GM19240 (cell line): ENCODE results near the gene MRPL53.
"Not testable (repeated sequence)": the region's sequence is repeated elsewhere in the genome, so short reads cannot be mapped to it uniquely, and the experiment has no call there.

Experiments used
- DNase-seq: peaks from one replicate; pipeline ENCODE4 v3.0.0; 2011; ENCODE audit warnings: low spot score; ENCODE audit not compliant: insufficient read length

MRPL53 gene

DNA sequence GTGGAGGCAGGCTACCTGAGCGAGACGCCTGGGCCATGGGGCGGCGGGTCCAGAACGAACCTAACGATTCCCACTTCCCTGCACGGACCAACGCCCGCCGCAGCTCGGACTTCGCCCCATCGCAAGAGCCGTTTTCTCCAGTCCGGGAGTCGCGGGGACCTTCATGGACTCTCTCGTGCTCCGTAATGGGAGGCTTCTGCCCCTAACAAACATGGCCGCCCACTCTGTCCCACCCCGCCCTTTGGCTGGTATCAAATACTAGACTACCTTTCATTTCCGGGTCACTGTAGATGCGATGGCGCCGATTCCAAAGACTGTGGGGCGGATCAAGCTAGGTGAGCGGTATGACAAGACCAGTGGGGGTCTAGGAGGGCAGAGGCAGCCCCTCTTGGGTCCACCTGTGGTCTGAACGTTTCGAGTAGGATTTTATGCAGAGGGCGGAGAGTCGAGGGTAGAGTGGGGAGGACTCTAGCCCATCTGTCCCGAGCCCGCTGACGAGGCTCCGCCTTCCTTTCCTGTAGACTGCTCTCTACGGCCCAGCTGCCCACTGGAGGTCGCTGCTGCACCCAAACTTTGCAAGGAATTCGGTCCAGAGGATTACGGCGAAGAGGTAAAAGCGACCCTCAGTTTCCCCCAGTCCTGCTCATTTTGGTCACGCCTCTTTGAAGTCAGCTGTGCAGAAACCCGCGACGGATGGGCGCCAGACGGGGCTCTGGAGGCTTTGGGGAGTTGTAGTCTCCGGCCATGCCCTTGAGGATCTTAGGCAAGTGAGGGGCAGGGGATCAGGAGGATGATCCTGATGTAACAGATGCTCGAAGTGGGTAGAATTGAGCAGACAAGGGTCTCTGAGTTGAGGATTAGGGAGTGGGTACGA lies 10.6 kb upstream of the MRPL53 start, which contains the start of the genes CCDC142 and TTC31:
Gene CCDC142, minus strand, starts transcription at position 198 of the 874 bp plus-strand sequence. Its CDS starts 161 bp downstream, at position 37.
Gene TTC31, plus strand, starts transcription at position 281 of the 874 bp plus-strand sequence. Its CDS starts 15 bp downstream, at position 296.
- DNase-seq = peak; percentile 89

DNA sequence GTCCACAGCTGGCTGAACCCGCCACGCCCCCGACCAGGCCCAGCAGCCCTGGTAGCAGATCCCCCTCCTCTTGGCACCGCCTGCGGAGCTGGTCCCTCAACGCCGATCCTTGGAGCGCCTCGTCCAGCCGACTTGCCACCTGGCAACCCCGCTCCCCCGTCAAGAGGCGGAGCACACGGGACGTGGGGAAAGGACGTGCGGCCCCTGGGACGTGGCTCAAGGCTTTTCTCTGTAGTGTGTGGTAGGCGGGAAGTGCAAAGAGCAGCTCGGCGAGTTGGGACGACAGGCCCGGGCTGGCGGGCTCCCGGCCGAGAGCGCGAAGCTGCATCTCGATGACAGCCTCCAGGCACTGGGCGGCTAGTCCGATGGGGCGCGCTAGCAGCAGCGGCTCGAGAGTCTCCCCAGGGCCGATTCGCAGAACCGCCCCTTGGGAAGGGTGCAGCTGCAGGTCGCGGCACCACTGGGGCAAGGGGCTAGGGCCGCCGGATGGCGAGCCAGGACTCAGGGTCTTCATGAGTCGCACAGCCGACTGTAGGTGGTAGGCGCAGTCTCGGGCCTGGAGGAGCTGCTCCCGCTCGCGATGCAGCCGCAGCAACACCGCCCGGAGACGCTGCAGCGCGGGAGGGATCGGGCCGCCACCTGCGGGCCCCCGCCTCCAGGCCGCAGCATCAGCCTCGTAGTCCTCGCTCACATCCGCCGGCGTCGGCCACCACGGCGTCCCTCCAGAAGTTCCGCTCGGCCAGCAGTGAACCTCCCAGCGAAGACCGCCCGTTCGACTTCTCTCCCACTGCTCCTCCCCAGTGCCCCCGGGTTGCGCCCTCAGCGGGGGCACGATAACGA lies 9.7 kb upstream of the MRPL53 start:
- no peak for DNase-seq

DNA sequence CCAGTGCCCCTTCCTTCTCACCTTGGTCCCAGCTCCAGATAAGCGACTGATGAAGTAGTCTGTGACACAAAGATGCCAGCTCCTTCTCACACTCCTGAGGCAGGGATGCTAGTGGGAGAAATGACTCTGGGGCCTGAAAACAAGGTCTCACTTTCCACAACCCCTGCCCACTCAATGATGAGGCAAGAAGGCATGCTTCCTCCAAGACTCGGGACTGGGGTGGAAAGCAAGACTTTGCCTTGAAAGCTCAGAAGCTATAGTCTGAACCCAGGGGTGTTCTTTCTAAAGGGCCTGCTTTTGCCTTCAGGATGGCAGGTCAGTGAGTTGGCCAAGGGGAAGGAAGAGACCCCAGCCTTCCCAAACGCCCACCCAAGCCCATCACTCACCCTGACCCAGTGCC lies 9.0 kb upstream of the MRPL53 start:
- DNase-seq = no peak

DNA sequence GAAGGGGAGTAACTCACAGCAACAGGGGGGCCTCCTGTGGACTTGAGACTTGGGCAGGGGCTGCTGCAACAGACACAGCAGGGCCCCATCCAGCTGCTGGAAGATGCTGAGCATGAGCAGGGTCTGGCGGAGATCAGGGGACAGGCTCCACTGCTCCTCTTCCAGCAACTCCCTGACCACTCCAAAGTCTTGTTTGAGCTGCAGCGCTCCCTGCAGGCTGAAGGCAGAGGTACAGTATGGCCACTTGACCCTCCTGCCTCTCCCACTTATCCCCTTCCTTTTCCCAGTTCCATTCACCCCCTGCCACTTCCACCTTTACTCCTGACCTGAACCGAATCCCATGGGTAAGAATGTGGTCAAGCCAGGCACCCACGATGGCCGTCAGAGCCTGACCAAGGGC lies 2.4 kb upstream of the MRPL53 start:
- no peak for DNase-seq

DNA sequence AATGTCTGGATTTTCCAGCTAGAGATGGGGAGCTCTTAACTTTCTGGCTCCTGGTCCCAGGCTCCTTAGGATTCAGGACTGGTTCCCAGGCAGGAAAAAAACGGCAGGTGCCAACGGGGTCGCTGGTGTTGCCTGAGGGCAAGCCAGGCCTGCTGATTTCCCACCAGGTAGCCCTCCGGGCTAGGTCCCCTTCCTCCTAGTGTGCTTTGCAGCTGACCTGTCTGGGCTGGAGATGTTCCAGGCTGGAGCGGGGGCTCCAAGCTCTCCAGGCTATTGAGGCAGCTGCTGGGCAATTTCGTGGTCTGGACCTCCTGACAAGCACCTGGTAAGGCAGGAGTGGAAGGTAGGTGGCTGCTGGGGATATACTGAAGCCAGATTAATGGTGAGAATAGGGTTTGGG lies 2.0 kb upstream of the MRPL53 start:
- DNase-seq = no peak

DNA sequence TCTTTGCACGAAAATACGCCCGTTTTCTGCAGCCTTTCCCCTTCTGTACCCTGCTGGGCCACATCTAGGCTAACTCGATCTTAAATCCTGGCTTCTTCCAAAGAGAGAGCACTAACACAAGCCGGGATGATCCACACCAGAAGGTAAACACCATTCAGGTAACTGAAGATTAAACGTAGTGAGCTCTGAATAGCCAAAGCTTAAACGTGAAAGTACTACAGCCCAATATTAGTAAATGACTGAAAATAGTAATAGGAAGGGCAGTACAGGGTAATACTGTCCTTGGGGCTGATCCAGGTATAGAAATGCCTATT lies 422 bp upstream of the MRPL53 start:
- no peak for DNase-seq

DNA sequence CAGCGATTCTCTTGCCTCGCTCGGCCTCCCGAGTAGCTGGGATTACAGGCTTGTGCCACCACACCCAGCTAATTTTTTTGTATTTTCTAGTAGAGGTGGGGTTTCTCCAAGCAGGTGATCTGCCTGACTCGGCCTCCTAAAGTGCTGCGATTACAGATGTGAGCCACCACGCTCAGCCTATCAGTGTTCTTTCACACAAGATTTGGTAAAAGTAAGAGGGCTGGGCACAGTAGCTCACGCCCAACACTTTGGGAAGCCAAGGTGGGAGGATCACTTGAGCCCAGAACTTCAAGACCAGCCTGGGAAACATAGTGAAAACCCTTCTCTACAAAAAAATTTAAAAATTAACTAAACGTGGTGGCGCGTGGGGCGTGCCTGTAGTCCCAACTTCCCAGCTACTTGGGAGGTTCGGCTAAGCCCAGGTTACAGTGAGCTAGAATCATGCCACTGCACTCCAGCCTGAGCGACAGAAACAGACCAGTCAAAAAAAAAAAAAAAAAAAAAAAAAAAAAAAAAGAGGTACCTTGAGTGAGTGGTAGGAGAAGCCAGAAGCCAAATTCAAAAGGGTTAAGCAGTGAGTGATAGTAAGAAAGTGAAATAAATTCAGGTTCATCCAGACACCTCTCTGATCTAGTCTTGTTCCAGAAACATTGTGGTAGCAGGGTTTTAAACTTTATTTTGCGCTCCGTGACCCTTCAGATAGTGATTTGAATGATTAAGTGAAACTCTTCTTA lies 981 bp downstream of the MRPL53 start:
- DNase-seq = no peak

DNA sequence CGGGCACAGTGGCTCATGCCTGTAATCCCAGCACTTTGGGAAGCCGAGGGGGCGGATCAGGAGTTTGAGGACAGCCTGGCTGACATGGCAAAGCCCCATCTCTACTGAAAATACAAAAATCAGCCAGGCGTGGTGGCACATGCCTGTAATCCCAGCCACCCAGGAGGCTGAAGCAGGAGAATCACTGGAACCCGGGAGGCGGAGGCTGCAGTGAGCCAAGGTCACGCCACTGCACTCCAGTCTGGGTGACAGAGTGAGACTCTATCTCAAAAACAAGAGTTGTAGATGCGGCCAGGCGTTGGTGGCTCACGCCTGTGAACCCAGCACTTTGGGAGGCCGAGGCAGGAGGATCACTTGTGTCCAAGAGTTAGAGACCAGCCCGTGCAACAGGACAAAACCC lies 1.7 kb downstream of the MRPL53 start:
- not testable (repeated sequence) for DNase-seq

DNA sequence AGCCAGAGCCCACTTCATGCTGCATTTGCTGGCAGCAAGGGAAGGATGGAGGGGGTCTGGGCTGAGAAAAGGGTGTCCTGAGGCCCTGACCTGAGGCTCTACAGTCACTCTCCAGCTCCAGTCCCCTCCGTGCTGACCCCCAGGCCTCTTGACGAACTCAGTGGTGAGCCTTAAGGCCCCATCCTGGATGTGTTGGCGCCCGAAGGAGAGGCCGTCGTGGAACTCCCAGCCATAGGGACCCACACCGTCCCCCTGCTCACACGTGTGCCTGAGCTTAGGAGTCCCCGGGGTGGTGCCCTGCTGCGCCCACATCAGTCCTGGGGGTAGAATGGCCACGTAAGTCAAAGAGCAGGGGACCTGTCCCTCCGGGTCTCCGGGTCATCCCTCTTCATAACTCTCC lies 8.1 kb downstream of the MRPL53 start:
- DNase-seq = no peak

DNA sequence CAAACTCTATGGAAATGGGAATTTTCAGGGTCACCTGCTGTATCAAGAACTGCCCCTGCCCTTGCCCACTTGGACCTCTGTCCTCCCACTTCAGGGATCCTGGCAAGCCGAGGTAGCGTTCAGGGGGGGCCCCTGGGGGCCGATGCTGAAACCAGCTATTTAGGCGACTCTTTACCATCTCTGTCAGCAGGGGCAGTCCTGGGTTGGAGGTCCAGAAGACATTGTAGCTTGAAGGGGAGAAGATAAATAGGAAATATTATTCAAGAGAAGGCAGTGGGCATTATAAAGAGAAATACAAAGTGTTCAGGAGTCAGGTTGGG lies 9.7 kb downstream of the MRPL53 start:
- no peak for DNase-seq

DNA sequence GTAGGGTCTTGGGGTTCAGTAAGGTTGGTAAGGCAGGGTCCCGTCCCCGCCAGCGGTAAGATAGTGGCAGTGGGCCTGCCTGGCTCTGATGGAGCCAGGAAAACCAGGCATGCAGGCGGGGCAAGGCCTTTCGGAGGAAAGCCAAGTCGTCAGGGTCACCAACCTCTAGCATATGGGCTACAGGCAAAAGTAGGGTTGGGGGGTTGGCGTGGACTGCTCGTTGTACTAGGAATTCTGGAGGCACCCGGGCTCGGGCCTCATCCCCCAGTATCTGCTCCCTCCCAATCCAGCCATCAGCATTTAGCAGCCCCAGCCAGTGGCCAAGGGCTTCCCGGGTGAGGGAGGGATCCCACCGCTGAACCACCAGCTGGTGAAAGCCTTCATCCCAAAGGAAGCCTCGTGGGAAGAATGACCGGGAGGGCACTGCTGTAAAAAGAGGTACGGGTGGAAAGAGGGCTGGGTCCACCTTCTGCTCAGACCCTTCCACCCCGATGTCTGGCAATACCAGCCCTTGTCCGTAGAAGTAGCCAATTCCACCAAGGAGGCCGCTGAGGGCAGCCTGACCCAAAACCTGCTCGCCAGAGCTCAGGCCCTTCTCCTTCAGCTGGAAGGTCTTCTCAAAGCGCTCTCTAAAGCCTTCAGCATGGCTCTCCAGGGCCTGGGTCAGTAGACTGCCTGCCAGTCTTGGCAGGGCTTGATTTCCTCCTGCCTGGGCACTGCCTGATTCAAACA lies 10.3 kb downstream of the MRPL53 start:
- no peak for DNase-seq

DNA sequence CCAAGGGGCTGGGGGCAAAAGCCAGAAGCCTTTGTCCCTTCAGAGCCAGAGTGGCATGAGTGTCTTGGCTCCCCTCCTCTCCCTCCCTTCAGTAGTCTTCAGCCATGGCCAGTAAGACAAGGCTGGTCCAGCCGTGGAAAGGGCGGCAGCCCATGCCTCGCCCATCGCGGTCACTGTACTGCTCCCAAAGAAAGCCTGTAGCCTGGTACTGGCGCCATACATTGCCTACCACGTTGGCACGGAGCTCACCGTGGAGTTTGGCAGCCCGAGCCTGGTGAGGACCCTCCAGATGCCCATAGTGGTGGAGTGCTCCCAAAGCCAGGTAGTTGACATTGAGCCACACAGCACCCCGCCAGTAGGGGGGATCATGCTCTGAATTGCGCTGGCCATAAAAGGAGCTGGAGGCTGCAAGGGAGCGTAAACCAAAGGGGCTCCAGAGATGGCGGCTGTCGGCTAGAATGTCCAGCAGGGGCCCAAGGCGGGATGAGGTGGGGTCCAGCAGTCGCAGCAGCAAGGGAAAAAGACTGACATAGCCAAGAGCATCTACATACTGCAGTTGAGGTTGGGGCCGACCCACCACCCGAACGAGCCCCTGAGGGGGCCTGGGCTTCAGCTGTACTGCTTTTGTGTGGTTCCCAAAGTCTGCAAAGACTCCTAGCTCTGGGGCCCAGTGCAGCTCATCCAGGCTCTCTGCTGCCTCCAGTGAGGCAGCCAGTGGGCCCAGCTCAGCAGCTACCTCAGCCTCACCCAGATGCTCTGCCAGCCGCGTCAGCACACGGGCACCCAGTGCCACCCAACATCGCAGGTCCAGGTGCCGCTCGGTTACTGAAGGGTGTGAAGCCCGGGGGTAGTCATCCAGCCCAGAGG lies 11.1 kb downstream of the MRPL53 start:
- no peak for DNase-seq

DNA sequence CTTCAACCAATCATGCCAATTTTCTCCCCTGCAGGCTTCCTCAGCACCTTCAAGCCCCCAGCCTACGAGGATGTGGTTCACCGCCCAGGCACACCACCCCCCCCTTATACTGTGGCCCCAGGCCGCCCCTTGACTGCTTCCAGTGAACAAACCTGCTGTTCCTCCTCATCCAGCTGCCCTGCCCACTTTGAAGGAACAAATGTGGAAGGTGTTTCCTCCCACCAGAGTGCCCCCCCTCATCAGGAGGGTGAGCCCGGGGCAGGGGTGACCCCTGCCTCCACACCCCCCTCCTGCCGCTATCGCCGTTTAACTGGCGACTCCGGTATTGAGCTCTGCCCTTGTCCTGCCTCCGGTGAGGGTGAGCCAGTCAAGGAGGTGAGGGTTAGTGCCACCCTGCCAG lies 12.3 kb downstream of the MRPL53 start:
- DNase-seq = not testable (repeated sequence)

DNA sequence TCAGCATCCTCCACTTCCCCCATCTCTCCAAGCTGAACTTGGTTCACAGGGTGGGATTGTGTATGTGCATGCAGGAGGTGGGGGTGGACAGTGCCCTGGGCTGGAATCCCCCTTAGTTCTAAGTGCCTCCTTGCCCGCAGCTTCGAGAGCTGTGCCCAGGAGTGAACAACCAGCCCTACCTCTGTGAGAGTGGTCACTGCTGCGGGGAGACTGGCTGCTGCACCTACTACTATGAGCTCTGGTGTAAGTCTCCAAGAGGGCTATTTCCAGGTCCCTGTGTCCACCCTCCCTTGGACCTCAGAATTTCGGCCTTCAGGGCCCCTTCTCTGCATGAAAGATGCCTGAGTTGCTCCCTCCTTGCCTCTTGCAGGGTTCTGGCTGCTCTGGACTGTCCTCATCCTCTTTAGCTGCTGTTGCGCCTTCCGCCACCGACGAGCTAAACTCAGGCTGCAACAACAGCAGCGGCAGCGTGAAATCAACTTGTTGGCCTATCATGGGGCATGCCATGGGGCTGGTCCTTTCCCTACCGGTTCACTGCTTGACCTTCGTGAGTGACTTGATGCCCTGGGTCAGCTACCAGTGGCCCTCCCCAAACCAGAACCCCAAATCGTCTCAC lies 12.9 kb downstream of the MRPL53 start:
- DNase-seq = not testable (repeated sequence)

DNA sequence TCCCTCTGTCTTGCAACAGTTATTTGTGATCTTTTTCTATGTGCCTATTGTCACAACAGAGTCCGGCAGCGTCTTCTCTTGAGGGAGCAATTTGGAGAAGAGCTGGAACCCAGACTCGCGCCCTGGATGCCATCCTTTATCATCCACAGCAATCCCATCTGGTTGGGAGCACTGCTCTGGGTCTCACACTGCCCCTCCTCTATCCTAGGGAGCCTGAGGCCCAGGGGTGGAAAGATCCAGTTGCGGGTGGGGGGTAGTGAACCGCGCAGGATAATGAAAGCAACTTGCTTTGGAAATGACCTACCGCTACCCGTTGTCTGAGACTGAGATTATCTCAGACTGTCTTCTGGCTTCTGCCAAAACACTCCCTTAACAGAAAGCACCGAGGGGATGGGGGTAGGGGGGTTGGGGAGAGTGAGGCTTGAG lies 13.5 kb downstream of the MRPL53 start:
- DNase-seq = no peak

DNA sequence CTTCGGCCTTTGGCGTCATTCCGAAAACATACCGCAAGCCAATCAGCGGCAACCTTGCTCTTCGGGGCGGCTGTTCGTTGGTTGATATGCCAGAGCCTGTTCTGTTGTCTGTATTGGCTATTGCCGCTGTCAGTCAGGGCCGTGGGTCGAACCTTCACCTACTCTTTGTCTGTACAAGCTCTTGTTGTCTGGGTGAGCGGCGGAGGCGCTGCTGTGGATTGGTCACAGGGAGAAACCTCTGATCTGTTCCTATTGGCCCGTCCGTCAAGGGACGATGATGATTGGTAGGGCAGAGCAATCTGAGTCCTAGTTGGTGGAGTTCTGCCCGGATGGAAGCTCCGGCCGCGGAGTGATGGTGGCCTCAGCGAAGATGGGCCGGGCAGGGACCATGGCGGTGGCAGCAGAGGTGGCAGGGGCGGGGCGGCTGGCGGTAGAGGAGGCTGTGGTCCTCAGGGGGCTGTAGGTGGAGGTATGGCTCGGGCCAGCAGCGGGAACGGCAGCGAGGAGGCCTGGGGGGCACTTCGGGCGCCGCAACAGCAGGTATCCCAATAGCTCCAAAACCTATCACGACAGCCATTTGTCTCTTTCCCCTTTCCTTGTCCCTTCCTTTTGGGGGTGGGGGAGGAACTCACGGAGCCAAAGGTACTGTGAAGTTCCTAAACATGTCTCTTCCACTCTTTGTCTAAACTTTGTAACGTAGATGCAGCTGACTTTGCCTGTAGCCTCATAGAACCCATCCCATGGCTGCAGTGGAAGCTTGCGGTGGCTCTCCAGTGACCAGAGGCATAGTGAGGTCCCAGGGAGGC lies 14.1 kb downstream of the MRPL53 start, which contains the start of gene WBP1:
Gene WBP1, plus strand, starts transcription at position 307 of the 806 bp plus-strand sequence. Its CDS starts 165 bp downstream, at position 472.
- peak; percentile 80 for DNase-seq

DNA sequence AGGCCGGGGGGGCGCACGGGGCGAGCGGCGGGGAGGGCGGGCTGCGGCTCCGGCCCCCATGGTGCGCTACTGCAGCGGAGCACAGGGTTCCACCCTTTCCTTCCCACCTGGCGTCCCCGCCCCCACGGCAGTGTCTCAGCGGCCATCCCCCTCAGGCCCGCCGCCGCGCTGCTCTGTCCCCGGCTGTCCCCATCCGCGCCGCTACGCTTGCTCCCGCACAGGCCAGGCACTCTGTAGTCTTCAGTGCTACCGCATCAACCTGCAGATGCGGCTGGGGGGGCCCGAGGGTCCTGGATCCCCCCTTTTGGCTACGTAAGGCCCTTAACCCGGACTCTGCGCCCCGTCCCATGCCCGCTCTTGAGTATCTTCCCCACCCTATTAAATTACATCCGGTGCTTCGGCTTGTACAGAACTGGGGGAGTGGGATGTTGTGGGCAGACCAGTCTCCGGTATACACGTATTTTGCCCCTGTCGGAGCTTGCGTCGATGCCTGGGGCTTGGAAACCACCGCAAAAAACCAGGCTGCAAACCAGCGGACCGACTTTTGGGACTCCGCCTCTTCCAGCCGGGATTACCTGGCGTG lies 14.8 kb downstream of the MRPL53 start:
- DNase-seq = no peak

DNA sequence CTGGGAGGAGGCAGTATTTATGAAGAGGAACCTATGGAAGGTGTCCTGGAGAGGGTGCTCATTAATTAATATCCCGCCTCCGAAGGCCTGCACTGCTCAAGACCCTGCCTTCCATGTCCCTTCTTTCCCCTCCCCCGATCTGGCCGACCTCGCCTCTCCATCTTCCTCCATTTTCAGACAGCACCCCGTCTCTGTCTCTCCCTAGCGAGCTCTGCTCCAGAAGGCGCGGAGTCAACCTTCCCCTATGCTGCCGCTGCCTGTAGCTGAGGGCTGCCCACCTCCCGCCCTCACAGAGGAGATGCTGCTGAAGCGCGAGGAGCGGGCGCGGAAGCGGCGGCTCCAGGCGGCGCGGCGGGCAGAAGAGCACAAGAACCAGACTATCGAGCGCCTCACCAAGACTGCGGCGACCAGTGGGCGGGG lies 15.3 kb downstream of the MRPL53 start:
- no peak for DNase-seq
